ENCODE results near the gene TOE1.
A peak's percentile ranks its signal among the peaks of the same experiment; 100 is the strongest.

Gene TOE1

GRCh38 chr1:45326627-45327623 is 13.0 kb upstream of the TOE1 start, which contains the start of gene HPDL:
Gene HPDL, plus strand, starts transcription at chr1:45326895. Its CDS starts 254 bp downstream, at chr1:45327149.
- peak within 1 kb of the TSS; percentile 58 for H3K4me3 ChIP-seq (ENCODE audit: low read depth, low read length)
- TF ChIP-seq CTCF (IDR thresholded peaks at IDR 0.05; ENCODE audit: low read depth, low read length): no peak

GRCh38 chr1:45327644-45328515 is 12.1 kb upstream of the TOE1 start:
- no peak overlapping the region for H3K4me3 ChIP-seq (ENCODE audit: low read depth, low read length)
- no peak for TF ChIP-seq CTCF (IDR thresholded peaks at IDR 0.05; ENCODE audit: low read depth, low read length)

GRCh38 chr1:45328680-45329079 is 11.3 kb upstream of the TOE1 start:
- no peak overlapping the region for H3K4me3 ChIP-seq (ENCODE audit: low read depth, low read length)
- no peak for TF ChIP-seq CTCF (IDR thresholded peaks at IDR 0.05; ENCODE audit: low read depth, low read length)

DNA sequence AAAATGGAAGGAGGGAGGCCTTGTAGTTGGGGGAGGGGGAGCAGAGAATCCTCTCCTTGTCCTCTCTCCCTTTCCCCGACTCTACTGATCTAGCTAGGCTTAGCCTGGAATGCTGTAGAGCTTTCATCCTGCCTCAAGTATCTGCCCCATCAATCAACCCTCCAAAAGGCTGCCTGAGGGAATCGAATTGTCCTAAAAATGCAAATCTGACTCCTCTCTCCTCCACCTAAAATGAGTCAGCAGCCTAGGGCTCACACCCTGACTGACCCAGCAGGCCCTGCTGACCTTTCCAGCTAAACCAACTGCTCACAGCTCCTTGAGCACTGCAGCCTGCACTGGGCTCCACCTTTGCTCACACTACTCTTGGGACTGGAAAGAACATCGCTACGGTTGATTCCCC is 10.5 kb upstream of the TOE1 start:
- TF ChIP-seq CTCF (IDR thresholded peaks at IDR 0.05; ENCODE audit: low read depth, low read length): no peak
- H3K4me3 ChIP-seq (ENCODE audit: low read depth, low read length): no peak overlapping the region

- no peak overlapping the region for H3K4me3 ChIP-seq (ENCODE audit: low read depth, low read length)
These were observed 8.3 kb upstream of the TOE1 start for GRCh38 chr1:45331436-45332345.

More at GRCh38 chr1:45331436-45332345, 8.3 kb upstream of the TOE1 start:
- TF ChIP-seq CTCF (IDR thresholded peaks at IDR 0.05; ENCODE audit: low read depth, low read length): no peak

All from WI38 (cell line).